NCI-H146 treated with DMSO at 0.1 percent for 48 hours (cell line): ENCODE measurements around the gene ELF4.
A peak's percentile ranks its signal among the peaks of the same experiment; 100 is the strongest.

ENCODE experiments used
- DNase-seq: peaks from one replicate; lab custom pipeline; 2025; ENCODE audit not compliant: unreplicated experiment; lab: John Stamatoyannopoulos, UW

Gene ELF4

DNA sequence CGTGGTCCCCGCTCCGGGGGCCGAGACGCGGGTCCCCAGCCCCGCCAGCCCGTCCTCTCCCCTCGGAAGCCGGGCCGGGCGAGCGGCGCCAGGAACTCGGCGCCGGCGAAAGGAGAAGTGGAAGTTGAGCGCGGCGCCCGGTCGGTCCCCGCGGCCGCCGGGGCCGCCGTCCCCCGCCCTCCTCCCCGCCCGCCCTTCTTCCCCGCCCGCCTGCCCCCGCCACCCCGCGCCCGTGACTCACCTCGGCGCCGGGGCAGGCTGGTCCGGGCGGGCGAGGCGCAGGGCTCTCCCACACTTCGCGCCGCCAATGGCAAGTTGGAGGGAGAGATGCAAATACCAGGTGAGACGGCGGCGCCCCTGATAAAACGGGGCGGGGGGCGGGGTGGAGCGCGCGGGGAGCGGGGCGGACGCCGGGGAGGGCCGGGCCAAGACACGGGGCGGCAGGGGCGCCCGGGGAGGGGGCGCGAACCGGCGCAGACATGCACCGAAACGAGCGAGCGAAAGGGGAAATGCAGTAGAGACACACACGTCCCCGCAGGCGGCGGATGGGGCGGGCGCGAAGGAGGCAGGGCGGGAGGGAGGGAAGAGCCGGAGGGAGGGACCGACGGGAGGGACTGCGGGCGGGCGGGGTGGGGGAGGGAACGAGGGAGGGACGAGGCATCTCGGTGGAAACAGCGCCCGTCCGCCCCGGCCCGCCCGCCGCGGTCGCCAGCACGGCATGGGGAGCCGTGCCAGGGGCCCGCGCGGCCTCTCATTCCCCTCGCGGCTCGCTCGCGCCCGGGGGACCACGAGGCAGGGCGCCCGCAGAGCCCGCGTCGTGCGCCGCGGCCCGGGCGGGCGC, at the start of gene ELF4:
Gene ELF4, minus strand, starts transcription at position 119 of the 841 bp plus-strand sequence. CDS start 29,167 bp downstream, outside the sequence.
- DNase-seq: peak; percentile 45

GRCh38 chrX:130159776-130160175, 49.5 kb upstream of the ELF4 start:
- DNase-seq: no peak

- no peak for DNase-seq
These were observed 48.0 kb upstream of the ELF4 start for GRCh38 chrX:130158311-130158710.

GRCh38 chrX:130155564-130155963, 45.3 kb upstream of the ELF4 start:
- DNase-seq: no peak

GRCh38 chrX:130147631-130148030, 37.3 kb upstream of the ELF4 start:
- DNase-seq: no peak

DNA sequence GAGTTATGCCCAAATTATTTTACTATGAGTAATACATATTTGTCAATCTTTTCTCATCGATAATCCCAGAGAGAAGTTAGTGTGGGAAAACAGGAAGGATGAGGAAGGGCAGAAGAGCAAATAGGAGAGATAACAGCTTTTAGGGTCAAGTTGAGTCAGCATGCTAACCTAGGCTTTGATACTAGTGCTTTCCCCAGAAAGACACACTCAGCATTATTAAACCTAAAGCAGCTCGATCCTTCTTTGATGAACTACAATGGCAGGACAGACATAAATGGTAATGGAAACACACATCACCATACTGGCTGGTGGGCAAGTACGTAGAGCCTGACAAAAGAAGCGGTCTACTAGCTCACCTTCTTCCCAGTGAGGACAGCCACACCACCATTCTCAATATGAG, 34.8 kb upstream of the ELF4 start:
- DNase-seq: no peak

- no peak for DNase-seq
These were observed 34.2 kb upstream of the ELF4 start for GRCh38 chrX:130144509-130144908.

GRCh38 chrX:130139474-130140201, 29.3 kb upstream of the ELF4 start:
- peak; percentile 3 for DNase-seq

- DNase-seq: no peak
These were observed 26.7 kb upstream of the ELF4 start for GRCh38 chrX:130136961-130137360.

- DNase-seq: no peak
These were observed 26.2 kb upstream of the ELF4 start for GRCh38 chrX:130136496-130136895.

DNA sequence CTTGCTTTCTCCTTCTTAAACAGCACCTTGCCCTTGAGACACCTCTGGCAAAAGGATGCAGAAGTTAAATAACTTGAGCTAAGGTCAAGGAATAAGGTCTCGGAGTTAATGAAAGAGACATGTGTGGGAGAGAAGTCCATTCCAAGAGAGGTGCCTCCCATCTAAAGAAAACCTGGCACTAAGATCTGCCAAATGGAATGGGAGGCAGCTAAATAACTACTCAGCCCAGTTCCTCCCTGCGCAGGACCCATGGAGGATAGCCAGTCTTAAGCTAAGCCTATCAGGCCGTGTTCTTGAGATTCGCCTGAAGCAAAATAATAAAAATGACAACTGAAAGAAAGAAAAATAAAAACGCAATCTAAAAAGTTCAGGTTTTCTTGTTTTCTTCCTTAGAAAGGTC, 20.7 kb upstream of the ELF4 start:
- no peak for DNase-seq

DNA sequence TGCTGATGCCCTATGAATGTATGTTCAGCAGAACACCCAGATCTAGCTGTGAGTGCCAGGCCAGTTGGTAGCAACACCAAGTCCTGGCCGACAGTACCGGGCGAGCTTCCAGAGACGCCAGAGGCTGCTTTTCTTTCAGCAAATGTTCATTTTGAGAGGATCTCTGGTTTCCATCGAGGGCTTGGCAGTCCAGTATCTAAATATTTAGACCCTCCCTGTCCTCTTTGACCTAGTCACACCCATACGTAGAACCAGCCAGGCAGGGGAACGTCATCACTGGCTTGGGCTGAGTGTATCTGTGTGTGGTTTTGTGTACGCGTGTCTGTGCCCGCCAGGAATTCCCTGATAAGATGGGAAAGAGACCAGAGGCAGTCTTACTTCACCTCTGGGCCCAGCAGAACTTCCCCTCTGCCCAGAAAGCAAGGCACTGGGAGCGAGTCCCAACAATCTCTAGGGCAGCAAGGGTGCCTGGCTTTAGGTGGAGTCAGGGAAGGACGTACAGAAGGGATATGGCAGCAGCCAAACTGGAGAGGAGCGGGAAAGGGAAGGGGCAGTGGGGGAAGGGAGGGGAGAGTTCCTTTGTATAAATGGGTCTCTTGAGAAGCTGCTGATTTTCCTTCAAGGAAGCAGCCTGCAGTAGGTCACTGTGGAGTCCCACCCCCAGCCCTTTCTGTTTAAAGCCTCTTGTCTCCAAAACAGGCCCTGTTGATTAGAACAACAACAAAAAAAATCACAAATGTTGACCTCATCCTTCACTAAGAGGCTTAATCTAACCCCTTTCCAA, 15.0 kb upstream of the ELF4 start:
- no peak for DNase-seq

GRCh38 chrX:130124577-130124976, 14.3 kb upstream of the ELF4 start:
- no peak for DNase-seq

- DNase-seq: no peak
These were observed 11.2 kb upstream of the ELF4 start for GRCh38 chrX:130121505-130121800.

- DNase-seq: no peak
These were observed 10.6 kb upstream of the ELF4 start for GRCh38 chrX:130120746-130121504.

DNA sequence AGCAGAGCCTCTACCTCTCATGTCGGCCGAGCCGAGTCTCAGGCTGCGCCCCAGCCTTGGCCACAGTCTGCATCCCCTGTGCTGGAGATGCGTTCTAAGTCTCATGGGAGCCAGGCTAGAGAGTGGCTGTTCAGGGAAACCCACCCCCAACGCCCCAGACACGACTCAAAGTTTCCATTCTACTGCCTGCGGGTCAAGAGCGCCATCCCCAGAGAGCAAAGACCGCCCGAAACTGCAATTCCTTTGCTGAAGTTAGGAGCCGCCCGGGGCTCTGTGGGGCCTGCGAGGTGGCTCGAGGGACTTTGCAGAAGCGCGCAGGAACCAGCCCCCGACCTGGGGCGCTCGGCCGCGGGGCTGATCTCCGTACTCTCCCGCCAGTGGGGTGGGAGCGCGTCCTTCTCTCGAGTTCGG, 10.0 kb upstream of the ELF4 start:
- DNase-seq: no peak

GRCh38 chrX:130119312-130119898, 9.1 kb upstream of the ELF4 start:
- no peak for DNase-seq

- no peak for DNase-seq
These were observed 8.4 kb upstream of the ELF4 start for GRCh38 chrX:130118441-130119311.

DNA sequence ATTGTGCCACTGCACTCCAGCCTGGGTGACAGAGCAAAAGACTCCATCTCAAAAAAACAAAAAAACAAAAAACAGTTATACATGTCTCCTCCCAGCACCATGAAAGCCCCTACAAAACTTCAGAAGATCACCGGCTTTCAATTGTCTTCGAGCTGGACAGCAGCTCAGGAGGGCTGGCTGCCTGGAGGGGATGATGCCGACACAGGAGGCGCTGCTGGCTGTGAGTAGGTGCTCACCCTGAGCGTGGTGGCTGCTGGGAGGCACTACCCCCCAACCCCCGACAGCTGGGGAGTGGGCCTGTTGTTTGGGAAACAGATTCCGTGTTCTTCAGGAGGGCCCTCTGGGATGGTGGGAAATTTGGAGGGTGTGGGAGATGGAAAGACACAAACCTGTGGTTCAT, 6.9 kb upstream of the ELF4 start:
- no peak for DNase-seq
